IPS-20b (cell line): Measurements from ENCODE around the gene HS3ST3B1.

Experiments used
- H3K27ac ChIP-seq: one replicate; pipeline ENCODE4 v1.5.1; 2013; ENCODE audit warnings: low read length
- H3K27me3 ChIP-seq: 2 replicates; pipeline ENCODE4 v1.6.1; 2013; ENCODE audit warnings: mild to moderate bottlenecking, low read length, inconsistent platforms; ENCODE audit not compliant: insufficient read depth
- H3K36me3 ChIP-seq: 2 replicates; pipeline ENCODE4 v1.6.1; 2013; ENCODE audit warnings: low read depth, mild to moderate bottlenecking, inconsistent platforms, low read length, moderate library complexity; ENCODE audit not compliant: insufficient read depth
- H3K4me1 ChIP-seq: 2 replicates; pipeline ENCODE4 v1.6.1; 2013; ENCODE audit warnings: mild to moderate bottlenecking, control low read depth, inconsistent platforms, low read length, moderate library complexity; ENCODE audit not compliant: insufficient read depth
- H3K4me3 ChIP-seq: 2 replicates; pipeline ENCODE4 v1.5.1; 2013; ENCODE audit warnings: mild to moderate bottlenecking, low read length, inconsistent platforms
- H3K9ac ChIP-seq: 2 replicates; pipeline ENCODE4 v1.6.1; 2013; ENCODE audit warnings: low read depth, mild to moderate bottlenecking, inconsistent platforms, low read length, moderate library complexity
- H3K9me3 ChIP-seq: 2 replicates; pipeline ENCODE4 v1.6.1; 2013; ENCODE audit warnings: mild to moderate bottlenecking, low read depth, low read length, inconsistent platforms; ENCODE audit not compliant: insufficient read depth

HS3ST3B1 gene

DNA sequence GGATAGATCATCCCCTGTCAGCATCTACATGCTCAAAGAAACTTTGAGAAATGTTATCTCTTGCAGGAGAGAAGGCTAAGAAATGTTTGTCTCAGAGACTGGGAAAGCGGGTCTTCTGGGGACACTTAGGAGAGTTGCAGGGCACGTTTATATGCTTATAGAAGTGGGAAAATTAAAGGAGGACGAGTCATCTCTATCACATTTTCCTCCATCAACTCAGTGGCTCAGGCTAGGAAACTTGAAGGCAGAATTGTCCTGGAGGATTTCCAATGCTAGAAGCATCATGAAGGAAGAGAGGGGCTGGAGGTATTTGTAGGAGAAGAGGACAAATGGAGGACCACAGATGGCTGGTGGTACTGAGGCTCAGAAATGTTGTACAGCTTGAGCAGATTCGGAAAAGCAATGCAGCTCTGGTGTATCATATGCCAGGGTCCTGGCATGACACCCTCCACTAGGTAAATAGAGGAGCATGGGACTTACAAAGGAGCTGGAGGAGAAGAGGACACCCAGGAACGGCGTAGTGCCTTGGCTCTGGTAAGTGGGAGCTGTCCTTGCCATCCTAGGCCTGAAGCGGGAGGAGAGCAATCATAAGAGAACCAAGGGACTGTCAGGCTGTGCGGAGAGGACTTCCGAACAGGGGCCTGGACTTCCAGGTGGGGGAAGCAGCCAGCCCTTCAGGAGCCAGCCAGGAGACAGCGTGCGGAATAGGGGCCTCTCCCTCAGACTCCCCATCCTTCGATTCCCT is 4.5 kb upstream of the HS3ST3B1 start:
- Histone ChIP-seq H3K36me3 (no peaks in the 10 kb centered on the region), H3K27ac (no peak overlapping the region), H3K4me1 (peaks cover 9% of the 10 kb centered on the region), H3K9me3 (peaks cover 3% of the 10 kb centered on the region; the same call in 1 of the 2 replicates), H3K9ac (no peak overlapping the region), H3K27me3 (peaks cover 78% of the 10 kb centered on the region), H3K4me3 (peak overlapping the region; percentile 69)

DNA sequence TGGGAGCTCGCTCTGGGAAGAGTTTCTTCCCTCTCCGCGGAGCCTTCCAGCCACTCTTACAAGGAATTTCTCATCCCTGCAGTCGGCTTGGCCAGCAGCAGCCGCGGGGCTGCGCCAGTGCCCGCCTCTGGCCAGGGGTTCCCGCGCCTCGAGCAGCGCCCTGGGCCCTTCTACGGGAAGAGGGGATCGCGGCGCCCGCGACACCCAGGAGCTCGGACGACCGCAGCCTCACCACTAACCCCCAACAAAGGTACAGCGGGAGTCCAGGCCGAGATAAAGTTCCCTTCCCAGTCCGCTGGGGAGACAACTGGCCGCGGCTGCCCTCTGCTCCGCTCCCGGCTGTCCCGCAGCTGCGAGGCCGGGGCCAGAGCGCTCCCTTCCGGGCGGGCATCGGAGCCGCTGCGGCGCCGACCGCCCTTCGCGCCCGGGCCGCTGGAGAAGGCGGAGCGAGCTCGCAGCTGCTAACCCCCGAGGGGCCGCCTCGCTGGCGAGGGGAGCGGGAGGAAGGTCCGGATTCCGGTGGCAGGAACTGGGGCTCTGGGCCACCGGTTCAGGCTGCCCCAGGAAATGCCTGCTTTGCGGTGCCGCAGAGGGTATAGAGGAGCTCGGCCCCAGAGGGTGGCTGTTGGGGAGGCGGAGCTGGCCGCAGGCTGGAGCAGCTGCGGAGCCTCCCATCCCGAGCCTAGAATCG is 3.6 kb upstream of the HS3ST3B1 start:
- H3K4me3 ChIP-seq, result peak overlapping the region; percentile 69
- H3K4me1 ChIP-seq, result peaks cover 9% of the 10 kb centered on the region
- peaks cover 3% of the 10 kb centered on the region; the same call in 1 of the 2 replicates for H3K9me3 ChIP-seq
- no peak overlapping the region for H3K27ac ChIP-seq
- peaks cover 87% of the 10 kb centered on the region for H3K27me3 ChIP-seq
- peak overlapping the region; percentile 4; the same call in 1 of the 2 replicates for H3K9ac ChIP-seq
- H3K36me3 ChIP-seq, result no peaks in the 10 kb centered on the region

- Histone ChIP-seq H3K4me1 (peaks cover 14% of the 10 kb centered on the region), H3K9ac (peak overlapping the region; percentile 4; the same call in 1 of the 2 replicates), H3K9me3 (peaks cover 3% of the 10 kb centered on the region; the same call in 1 of the 2 replicates), H3K4me3 (peak overlapping the region; percentile 69), H3K36me3 (no peaks in the 10 kb centered on the region), H3K27ac (no peak overlapping the region), H3K27me3 (peaks cover 93% of the 10 kb centered on the region)
Observed at GRCh38 chr17:14298221-14298946, 2.5 kb upstream of the HS3ST3B1 start.

DNA sequence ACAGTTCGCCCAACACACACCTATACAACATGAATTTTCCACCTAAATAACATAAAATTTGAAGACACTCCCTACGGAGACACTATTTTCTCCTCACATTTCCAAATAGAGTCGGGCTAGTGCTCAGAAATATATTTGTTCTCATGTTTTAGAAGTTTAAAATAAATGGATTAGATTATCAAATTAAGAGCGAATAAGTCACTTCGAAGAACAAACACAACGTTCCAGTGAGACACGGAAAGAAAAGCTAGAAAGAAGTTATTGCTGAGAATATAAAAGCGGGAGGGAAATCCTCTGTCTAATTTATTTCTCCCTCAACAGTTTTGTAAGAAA is 2.0 kb upstream of the HS3ST3B1 start:
- Histone ChIP-seq H3K4me1 (peaks cover 15% of the 10 kb centered on the region), H3K9me3 (peaks cover 3% of the 10 kb centered on the region; the same call in 1 of the 2 replicates), H3K27ac (no peak overlapping the region), H3K9ac (no peak overlapping the region), H3K36me3 (no peaks in the 10 kb centered on the region), H3K27me3 (peaks cover 93% of the 10 kb centered on the region), H3K4me3 (peak overlapping the region; percentile 69)

DNA sequence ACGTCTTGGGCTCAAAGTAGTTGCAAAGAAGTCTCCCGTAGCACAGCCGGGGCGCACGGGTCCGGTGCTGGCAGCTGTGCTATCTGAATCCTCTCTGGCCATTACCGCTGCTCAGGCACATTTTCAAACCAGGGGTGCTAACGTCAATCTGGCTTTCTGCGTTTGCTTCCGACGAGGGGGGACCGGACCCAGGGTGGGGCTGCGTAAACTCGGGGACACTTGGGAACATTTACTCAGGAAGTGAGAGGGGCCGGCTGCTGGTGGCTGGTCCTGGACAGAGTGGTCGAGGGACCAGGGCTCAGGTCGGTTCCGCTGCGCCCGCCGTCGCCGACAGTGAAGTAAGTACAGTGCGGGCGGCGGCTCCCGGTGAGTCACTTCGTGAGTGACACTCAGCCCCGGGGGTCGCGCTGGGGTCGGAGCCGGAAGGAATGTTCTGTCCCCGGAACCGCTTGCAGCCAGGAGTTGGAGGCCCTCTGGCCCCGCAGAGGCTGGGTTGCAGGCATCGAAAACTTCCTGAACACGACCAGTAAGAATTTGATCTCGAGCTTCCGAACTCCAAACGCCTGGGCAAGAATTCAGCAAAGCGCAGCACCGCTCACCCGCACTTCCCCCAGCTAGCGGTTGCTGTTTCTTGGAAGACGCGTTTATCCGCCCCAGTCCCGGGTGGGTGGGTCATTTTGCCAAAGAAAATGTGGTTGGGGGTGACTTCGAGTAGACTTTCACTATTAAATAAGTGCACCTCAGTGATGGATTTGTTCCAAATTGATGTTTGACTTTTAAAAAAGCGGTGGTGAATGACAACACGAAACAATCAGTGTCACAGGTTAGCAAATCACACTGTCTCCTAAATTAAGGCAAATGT is 1.4 kb upstream of the HS3ST3B1 start:
- peaks cover 18% of the 10 kb centered on the region for H3K4me1 ChIP-seq
- H3K27me3 ChIP-seq, result peaks cover 93% of the 10 kb centered on the region
- no peak overlapping the region for H3K27ac ChIP-seq
- no peaks in the 10 kb centered on the region for H3K36me3 ChIP-seq
- peak overlapping the region; percentile 69 for H3K4me3 ChIP-seq
- no peak overlapping the region for H3K9ac ChIP-seq
- H3K9me3 ChIP-seq, result peaks cover 3% of the 10 kb centered on the region; the same call in 1 of the 2 replicates

DNA sequence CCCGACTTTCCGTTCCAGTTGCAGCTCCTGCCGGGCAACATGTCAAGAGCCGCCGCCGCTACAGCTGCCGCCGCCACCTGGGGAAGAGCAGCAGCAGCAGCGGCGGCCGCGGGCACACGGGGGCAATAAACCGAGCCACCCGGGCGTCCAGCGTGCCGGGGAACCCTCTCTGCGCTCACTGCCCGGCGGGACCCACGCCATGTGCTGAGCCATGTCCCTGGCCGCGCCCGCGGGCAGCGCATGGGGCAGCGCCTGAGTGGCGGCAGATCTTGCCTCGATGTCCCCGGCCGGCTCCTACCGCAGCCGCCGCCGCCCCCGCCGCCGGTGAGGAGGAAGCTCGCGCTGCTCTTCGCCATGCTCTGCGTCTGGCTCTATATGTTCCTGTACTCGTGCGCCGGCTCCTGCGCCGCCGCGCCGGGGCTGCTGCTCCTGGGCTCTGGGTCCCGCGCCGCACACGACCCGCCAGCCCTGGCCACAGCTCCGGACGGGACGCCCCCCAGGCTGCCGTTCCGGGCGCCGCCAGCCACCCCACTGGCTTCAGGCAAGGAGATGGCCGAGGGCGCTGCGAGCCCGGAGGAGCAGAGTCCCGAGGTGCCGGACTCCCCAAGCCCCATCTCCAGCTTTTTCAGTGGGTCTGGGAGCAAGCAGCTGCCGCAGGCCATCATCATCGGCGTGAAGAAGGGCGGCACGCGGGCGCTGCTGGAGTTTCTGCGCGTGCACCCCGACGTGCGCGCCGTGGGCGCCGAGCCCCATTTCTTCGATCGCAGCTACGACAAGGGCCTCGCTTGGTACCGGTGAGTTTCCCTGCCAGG is 604 bp downstream of the HS3ST3B1 start:
- peaks cover 3% of the 10 kb centered on the region; the same call in 1 of the 2 replicates for H3K9me3 ChIP-seq
- peaks cover 35% of the 10 kb centered on the region for H3K4me1 ChIP-seq
- H3K27ac ChIP-seq, result no peak overlapping the region
- no peaks in the 10 kb centered on the region; the same call in 1 of the 2 replicates for H3K36me3 ChIP-seq
- peaks cover 93% of the 10 kb centered on the region for H3K27me3 ChIP-seq
- peak overlapping the region; percentile 76; the same call in 1 of the 2 replicates for H3K9ac ChIP-seq
- peak overlapping the region; percentile 93 for H3K4me3 ChIP-seq

DNA sequence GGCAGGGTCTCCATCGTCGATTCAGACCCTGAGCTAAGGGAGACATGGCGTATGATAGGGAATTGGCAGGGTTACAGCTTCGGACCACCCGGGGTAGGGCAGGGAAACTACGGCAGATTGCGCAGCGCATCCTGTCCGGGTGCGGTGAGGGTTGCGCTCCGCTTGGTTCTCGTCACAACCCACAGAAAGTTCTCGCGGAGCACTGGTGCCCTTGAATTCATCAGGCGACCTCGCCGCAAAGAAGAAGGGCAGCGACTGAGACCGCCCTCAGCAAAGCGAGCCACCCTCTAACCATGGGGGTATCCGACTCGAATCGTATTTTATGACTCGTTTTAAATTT is 1.2 kb downstream of the HS3ST3B1 start:
- Histone ChIP-seq H3K4me3 (peak overlapping the region; percentile 93), H3K27ac (no peak overlapping the region), H3K4me1 (peaks cover 41% of the 10 kb centered on the region), H3K9ac (peak overlapping the region; percentile 76; the same call in 1 of the 2 replicates), H3K27me3 (peaks cover 93% of the 10 kb centered on the region), H3K9me3 (peaks cover 3% of the 10 kb centered on the region; the same call in 1 of the 2 replicates), H3K36me3 (no peaks in the 10 kb centered on the region; the same call in 1 of the 2 replicates)

DNA sequence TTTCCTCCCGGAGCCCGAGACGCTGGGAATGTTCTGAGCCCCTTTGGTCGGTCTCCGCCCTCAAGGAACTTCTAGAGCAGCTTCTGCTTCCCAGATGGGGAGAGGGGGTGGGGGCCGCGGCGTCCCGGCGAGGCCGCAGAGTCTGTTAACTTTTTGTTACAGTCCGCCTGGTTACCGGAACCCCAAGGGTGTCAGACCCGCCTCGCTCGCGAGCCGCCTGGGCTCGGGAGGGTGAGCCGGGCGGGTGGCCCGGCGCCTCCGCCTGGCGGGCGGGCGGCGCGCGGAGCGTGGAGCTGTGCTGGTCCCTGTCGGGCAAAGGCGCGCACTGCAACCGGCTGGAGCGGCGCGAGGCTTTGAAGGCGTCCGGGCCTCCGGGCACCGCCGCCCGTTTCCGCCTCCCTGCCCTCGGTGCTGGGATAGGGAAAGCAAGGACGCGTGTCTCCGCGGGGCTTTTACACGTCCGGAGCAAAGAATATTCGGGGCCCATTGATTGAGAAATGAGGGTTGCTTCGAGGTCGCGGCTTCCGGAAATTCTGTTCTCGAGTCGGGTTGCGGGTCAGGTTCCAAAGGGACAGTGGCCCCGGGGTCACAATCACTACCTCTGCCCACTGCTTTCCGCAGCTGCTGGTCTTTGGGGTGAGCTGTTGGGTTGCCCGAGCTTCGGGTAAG is 1.7 kb downstream of the HS3ST3B1 start:
- Histone ChIP-seq H3K36me3 (no peaks in the 10 kb centered on the region; the same call in 1 of the 2 replicates), H3K27me3 (peaks cover 88% of the 10 kb centered on the region), H3K4me1 (peaks cover 43% of the 10 kb centered on the region), H3K4me3 (peak overlapping the region; percentile 93), H3K9ac (peak overlapping the region; percentile 76; the same call in 1 of the 2 replicates), H3K9me3 (peaks cover 3% of the 10 kb centered on the region; the same call in 1 of the 2 replicates), H3K27ac (no peak overlapping the region)

- Histone ChIP-seq H3K4me3 (peak overlapping the region; percentile 93), H3K9me3 (peaks cover 3% of the 10 kb centered on the region; the same call in 1 of the 2 replicates), H3K36me3 (no peaks in the 10 kb centered on the region; the same call in 1 of the 2 replicates), H3K27me3 (peaks cover 78% of the 10 kb centered on the region), H3K27ac (no peak overlapping the region), H3K9ac (peak overlapping the region; percentile 61; the same call in 1 of the 2 replicates), H3K4me1 (peaks cover 48% of the 10 kb centered on the region)
Observed at GRCh38 chr17:14303343-14304221, 2.7 kb downstream of the HS3ST3B1 start.
